Neural progenitor cell (in vitro differentiated cells): ENCODE data around the gene FBRS.

ENCODE experiments used
- CTCF ChIP-seq: fragments of 200-600 bp; sonication (generic); IDR thresholded peaks from 2 replicates; pipeline ENCODE4 v1.5.1; 2017; ENCODE audit warnings: antibody characterized with exemption, mild to moderate bottlenecking
- EZH2 ChIP-seq: fragments of 200-600 bp; sonication (generic); IDR thresholded peaks from 2 replicates; pipeline ENCODE4 v1.6.1; 2017; ENCODE audit warnings: antibody characterized with exemption, mild to moderate bottlenecking, moderate library complexity

GRCh38 chr16:30715750-30716445, 57.7 kb downstream of the FBRS start:
- TF ChIP-seq CTCF: no peak
- no peak for TF ChIP-seq EZH2
